HepG2 (cell line): ENCODE results near the gene OVOL2. TPM values are rescaled to one million over a fixed set of nuclear protein-coding genes. Genes with fewer than 3 reads are reported as not detected.

Source experiments
- AGO2 ChIP-seq: fragments of 200-400 bp; formaldehyde crosslinking; optimal IDR thresholded peaks from 2 replicates; pipeline ENCODE3; 2017; ENCODE audit warnings: mild to moderate bottlenecking, low read depth, low read length, moderate library complexity
- ARID2 ChIP-seq: sonication (generic); formaldehyde crosslinking; IDR thresholded peaks from 2 replicates; pipeline ENCODE4 v1.8.1; 2022; ENCODE audit warnings: mild to moderate bottlenecking, missing genetic modification reagents, borderline replicate concordance
- FOXM1 ChIP-seq: sonication (generic); formaldehyde crosslinking; IDR thresholded peaks from 2 replicates; pipeline ENCODE4 v1.5.0; 2020; ENCODE audit warnings: missing genetic modification reagents
- FOXO1 ChIP-seq: sonication (generic); formaldehyde crosslinking; IDR thresholded peaks from 2 replicates; pipeline ENCODE4 v1.4.0; 2020; ENCODE audit warnings: missing genetic modification reagents
- HNRNPLL ChIP-seq: fragments of 200-400 bp; formaldehyde crosslinking; IDR thresholded peaks from 2 replicates; pipeline ENCODE4 v1.6.1; 2017; ENCODE audit warnings: mild to moderate bottlenecking, low read depth, low read length; ENCODE audit not compliant: poor library complexity, severe bottlenecking
- MYC ChIP-seq: sonication (generic); formaldehyde crosslinking; IDR thresholded peaks from 2 replicates; pipeline ENCODE4 v1.9.0; 2021; ENCODE audit warnings: missing genetic modification reagents, borderline replicate concordance
- NFAT5 ChIP-seq: sonication (generic); formaldehyde crosslinking; IDR thresholded peaks from 2 replicates; pipeline ENCODE4 v1.4.0; 2020; ENCODE audit warnings: missing genetic modification reagents
- SP1 ChIP-seq, 2 experiments: fragments of 450-650 bp in 1 of 2; sonication (generic) in 1 of 2; formaldehyde crosslinking in 1 of 2; IDR thresholded peaks; 2 replicates each; pipeline versions ENCODE4 v1.4.0 to v1.6.1; 2016 to 2020; ENCODE audit warnings: missing genetic modification reagents in 1 of 2
- THAP8 ChIP-seq: sonication (generic); formaldehyde crosslinking; IDR thresholded peaks from 2 replicates; pipeline ENCODE4 v1.5.1; 2020; ENCODE audit warnings: missing genetic modification reagents, mild to moderate bottlenecking, borderline replicate concordance
- ZBTB7A ChIP-seq: sonication (generic); formaldehyde crosslinking; IDR thresholded peaks from 2 replicates; pipeline ENCODE4 v1.8.0; 2022; ENCODE audit warnings: mild to moderate bottlenecking, missing genetic modification reagents
- ZNF138 ChIP-seq: sonication (generic); formaldehyde crosslinking; IDR thresholded peaks from 2 replicates; pipeline ENCODE4 v1.5.0; 2020; ENCODE audit warnings: mild to moderate bottlenecking, low read depth, missing genetic modification reagents
- ZNF30 ChIP-seq: sonication (generic); formaldehyde crosslinking; IDR thresholded peaks from 2 replicates; pipeline ENCODE4 v1.5.0; 2020; ENCODE audit warnings: mild to moderate bottlenecking, missing genetic modification reagents
- ZNF549 ChIP-seq: sonication (generic); formaldehyde crosslinking; IDR thresholded peaks from 2 replicates; pipeline ENCODE4 v1.5.0; 2020; ENCODE audit warnings: missing genetic modification reagents
- ZNF552 ChIP-seq: sonication (generic); formaldehyde crosslinking; IDR thresholded peaks from 2 replicates; pipeline ENCODE4 v1.9.0; 2022; ENCODE audit warnings: missing genetic modification reagents, mild to moderate bottlenecking, borderline replicate concordance
- ZNF878 ChIP-seq: sonication (generic); formaldehyde crosslinking; IDR thresholded peaks from 2 replicates; pipeline ENCODE4 v1.8.1; 2023; ENCODE audit warnings: mild to moderate bottlenecking, missing genetic modification reagents, moderate library complexity
- polyA plus RNA-seq, 8 experiments: library from polyadenylated mRNA; depleted of rRNA in 3 of 8; stranded (reverse) in 7 of 8; unstranded in 1 of 8; fragments of >200 nt; fragmentation: Illumina TruSeq in 4 of 8; extraction: Trizol in 4 of 8; gene quantifications; 2 replicates each; pipeline versions ENCODE4 v1.2.1 to v1.2.3, GENCODE V29; 2011 to 2016; ENCODE audit warnings: low read depth in 4 of 8, missing spikeins in 1 of 8, mixed read lengths in 1 of 8; ENCODE audit not compliant: insufficient read depth in 1 of 8
- total RNA-seq, 5 experiments: library from RNA; depleted of rRNA; stranded (reverse); fragments of >200 nt; fragmentation: Illumina TruSeq; extraction: Trizol; gene quantifications; 2 replicates each; pipeline ENCODE4 v1.2.3, GENCODE V29; 2016; ENCODE audit warnings: low read depth in 1 of 5
- TF ChIP-seq, protein P1 (sequence below): sonication (generic); formaldehyde crosslinking; IDR thresholded peaks from 2 replicates; pipeline ENCODE4 v1.5.0; 2020; ENCODE audit warnings: mild to moderate bottlenecking, missing genetic modification reagents
- TF ChIP-seq, protein P2 (sequence below): sonication (generic); formaldehyde crosslinking; IDR thresholded peaks from 2 replicates; pipeline ENCODE4 v1.4.0; 2020; ENCODE audit warnings: missing genetic modification reagents

OVOL2 gene
- total and polyA plus RNA-seq, 2 of the 13 experiments (the other 11 are each of a cell fraction or from before 2014, with no cell fraction given) = 0.20 to 0.31 TPM

DNA sequence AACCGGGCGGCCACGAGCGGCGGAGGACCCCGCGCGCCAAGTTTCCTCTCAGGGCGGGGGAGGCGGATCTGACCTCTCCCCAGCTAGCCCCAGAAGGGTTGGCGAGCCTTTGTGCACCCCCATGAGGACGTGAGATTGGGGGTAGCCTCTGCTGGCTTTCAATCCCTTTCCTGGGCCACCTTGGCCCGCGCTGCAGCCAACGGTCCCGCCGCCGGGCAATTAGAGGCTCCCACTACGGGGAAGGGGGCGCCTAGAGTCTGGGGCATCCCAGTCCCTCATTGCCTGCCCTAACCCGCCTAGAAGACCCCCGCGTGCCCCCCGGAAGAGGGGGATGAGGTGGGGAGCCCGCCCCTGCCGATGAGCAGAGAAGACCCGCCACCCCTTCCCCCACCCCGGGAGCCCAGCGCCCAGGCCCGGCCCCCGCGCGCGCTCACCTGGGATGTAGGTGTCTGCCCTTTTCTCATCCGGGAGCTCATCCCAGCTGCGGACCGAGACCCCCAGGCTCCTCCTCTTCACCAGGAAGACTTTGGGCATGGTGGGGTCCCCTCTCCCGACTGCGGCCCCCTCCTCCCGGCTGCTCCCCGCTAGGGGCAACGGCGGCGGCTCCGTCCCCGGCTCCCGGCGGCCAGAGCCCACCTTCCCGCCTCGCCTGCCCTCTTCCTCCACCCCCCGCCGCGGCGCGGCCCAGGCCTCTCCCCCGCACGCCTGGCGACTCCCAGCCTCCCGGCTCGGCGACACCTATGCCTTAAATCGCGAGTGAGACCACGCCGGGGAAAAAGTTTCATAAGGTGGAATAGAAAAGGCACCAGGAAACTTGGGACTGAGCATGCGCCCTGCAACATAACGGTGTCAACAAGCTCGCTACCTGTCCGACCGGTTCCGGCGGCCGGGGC, at the start of gene OVOL2 (continued):
- TF ChIP-seq, protein P1, sequence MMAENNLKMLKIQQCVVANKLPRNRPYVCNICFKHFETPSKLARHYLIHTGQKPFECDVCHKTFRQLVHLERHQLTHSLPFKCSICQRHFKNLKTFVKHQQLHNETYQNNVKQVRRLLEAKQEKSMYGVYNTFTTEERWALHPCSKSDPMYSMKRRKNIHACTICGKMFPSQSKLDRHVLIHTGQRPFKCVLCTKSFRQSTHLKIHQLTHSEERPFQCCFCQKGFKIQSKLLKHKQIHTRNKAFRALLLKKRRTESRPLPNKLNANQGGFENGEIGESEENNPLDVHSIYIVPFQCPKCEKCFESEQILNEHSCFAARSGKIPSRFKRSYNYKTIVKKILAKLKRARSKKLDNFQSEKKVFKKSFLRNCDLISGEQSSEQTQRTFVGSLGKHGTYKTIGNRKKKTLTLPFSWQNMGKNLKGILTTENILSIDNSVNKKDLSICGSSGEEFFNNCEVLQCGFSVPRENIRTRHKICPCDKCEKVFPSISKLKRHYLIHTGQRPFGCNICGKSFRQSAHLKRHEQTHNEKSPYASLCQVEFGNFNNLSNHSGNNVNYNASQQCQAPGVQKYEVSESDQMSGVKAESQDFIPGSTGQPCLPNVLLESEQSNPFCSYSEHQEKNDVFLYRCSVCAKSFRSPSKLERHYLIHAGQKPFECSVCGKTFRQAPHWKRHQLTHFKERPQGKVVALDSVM (CRISPR knock-in tag) = no peak
- TF ChIP-seq SP1 (IDR thresholded peaks at IDR 0.05) (no peak), SP1 (CRISPR knock-in tag; IDR thresholded peaks at IDR 0.05) (no peak), ZBTB7A (no peak), MYC (CRISPR knock-in tag) (no peak), AGO2 (no peak), ZNF138 (CRISPR knock-in tag) (no peak), HNRNPLL (no peak), ZNF552 (CRISPR knock-in tag) (no peak), FOXM1 (CRISPR knock-in tag) (no peak), THAP8 (CRISPR knock-in tag) (no peak), FOXO1 (CRISPR knock-in tag) (no peak), ARID2 (CRISPR knock-in tag) (peak; percentile 69; the same call in 1 of the 2 replicates), NFAT5 (no peak), ZNF549 (CRISPR knock-in tag) (no peak), ZNF30 (no peak), ZNF878 (CRISPR knock-in tag) (no peak)
- TF ChIP-seq, protein P2, sequence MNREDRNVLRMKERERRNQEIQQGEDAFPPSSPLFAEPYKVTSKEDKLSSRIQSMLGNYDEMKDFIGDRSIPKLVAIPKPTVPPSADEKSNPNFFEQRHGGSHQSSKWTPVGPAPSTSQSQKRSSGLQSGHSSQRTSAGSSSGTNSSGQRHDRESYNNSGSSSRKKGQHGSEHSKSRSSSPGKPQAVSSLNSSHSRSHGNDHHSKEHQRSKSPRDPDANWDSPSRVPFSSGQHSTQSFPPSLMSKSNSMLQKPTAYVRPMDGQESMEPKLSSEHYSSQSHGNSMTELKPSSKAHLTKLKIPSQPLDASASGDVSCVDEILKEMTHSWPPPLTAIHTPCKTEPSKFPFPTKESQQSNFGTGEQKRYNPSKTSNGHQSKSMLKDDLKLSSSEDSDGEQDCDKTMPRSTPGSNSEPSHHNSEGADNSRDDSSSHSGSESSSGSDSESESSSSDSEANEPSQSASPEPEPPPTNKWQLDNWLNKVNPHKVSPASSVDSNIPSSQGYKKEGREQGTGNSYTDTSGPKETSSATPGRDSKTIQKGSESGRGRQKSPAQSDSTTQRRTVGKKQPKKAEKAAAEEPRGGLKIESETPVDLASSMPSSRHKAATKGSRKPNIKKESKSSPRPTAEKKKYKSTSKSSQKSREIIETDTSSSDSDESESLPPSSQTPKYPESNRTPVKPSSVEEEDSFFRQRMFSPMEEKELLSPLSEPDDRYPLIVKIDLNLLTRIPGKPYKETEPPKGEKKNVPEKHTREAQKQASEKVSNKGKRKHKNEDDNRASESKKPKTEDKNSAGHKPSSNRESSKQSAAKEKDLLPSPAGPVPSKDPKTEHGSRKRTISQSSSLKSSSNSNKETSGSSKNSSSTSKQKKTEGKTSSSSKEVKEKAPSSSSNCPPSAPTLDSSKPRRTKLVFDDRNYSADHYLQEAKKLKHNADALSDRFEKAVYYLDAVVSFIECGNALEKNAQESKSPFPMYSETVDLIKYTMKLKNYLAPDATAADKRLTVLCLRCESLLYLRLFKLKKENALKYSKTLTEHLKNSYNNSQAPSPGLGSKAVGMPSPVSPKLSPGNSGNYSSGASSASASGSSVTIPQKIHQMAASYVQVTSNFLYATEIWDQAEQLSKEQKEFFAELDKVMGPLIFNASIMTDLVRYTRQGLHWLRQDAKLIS (CRISPR knock-in tag) = no peak
